Loucy (cell line): ENCODE measurements around the gene BCL2.

Experiments used
- H2AFZ ChIP-seq: fragments of 200-600 bp; sonication (generic); 2 replicates; pipeline ENCODE4 v1.6.0; 2016; ENCODE audit warnings: antibody characterized with exemption, mild to moderate bottlenecking, low read length, moderate library complexity
- H3F3A ChIP-seq: fragments of 200-600 bp; 2 replicates; pipeline ENCODE4 v1.6.0; 2016; ENCODE audit warnings: antibody characterized with exemption, low read depth, mild to moderate bottlenecking
- H3K27me3 ChIP-seq: fragments of 200-600 bp; sonication (generic); 2 replicates; pipeline ENCODE4 v1.6.1; 2014; ENCODE audit warnings: low read length, mild to moderate bottlenecking; ENCODE audit not compliant: insufficient read depth, poor library complexity, severe bottlenecking
- H3K36me3 ChIP-seq: fragments of 200-600 bp; sonication (generic); 2 replicates; pipeline ENCODE4 v1.6.1; 2016; ENCODE audit warnings: low read length; ENCODE audit not compliant: insufficient read depth
- H3K4me1 ChIP-seq: fragments of 200-600 bp; sonication (generic); 2 replicates; pipeline ENCODE4 v1.5.1; 2014; ENCODE audit warnings: low read length, mild to moderate bottlenecking; ENCODE audit not compliant: insufficient read depth, poor library complexity, severe bottlenecking
- H3K4me2 ChIP-seq: fragments of 200-600 bp; sonication (generic); 2 replicates; pipeline ENCODE4 v1.6.0; 2014; ENCODE audit warnings: antibody characterized with exemption, low read length, low read depth, mild to moderate bottlenecking; ENCODE audit not compliant: poor library complexity, severe bottlenecking
- H3K4me3 ChIP-seq: fragments of 200-600 bp; sonication (generic); 2 replicates; pipeline ENCODE4 v1.5.1; 2014; ENCODE audit warnings: low read length, mild to moderate bottlenecking, mixed read lengths; ENCODE audit not compliant: poor library complexity, severe bottlenecking
- H3K79me2 ChIP-seq: fragments of 200-600 bp; sonication (generic); 2 replicates; pipeline ENCODE4 v1.6.1; 2014; ENCODE audit warnings: low read length; ENCODE audit not compliant: insufficient read depth
- H3K9ac ChIP-seq: fragments of 200-600 bp; sonication (generic); 2 replicates; pipeline ENCODE4 v1.6.0; 2014; ENCODE audit warnings: mild to moderate bottlenecking, low read depth, low read length, moderate library complexity; ENCODE audit not compliant: poor library complexity, severe bottlenecking
- H3K9me2 ChIP-seq: fragments of 200-600 bp; sonication (generic); replicated peaks from 2 replicates; pipeline ENCODE4 v1.6.1; 2016; ENCODE audit warnings: low read depth, low read length, mixed read lengths
- H3K9me3 ChIP-seq: fragments of 200-600 bp; sonication (generic); 2 replicates; pipeline ENCODE4 v1.6.1; 2014; ENCODE audit warnings: mild to moderate bottlenecking, antibody characterized with exemption, low read length, low read depth; ENCODE audit not compliant: insufficient read depth
- H4K20me1 ChIP-seq: fragments of 200-600 bp; sonication (generic); 2 replicates; pipeline ENCODE4 v1.6.0; 2014; ENCODE audit warnings: antibody characterized with exemption, low read length, mild to moderate bottlenecking; ENCODE audit not compliant: insufficient read depth, poor library complexity, severe bottlenecking
- CTCF ChIP-seq: fragments of 200-600 bp; sonication (generic); conservative IDR thresholded peaks from 2 replicates; pipeline ENCODE4 v1.5.1; 2014; ENCODE audit warnings: mild to moderate bottlenecking, antibody characterized with exemption, low read length
- EZH2phosphoT487 ChIP-seq: fragments of 200-600 bp; IDR thresholded peaks from 2 replicates; pipeline ENCODE4 v1.6.1; 2018; ENCODE audit warnings: antibody characterized with exemption, mild to moderate bottlenecking, moderate library complexity, borderline replicate concordance

BCL2 gene

GRCh38 chr18:63111671-63112402 lies 207.7 kb downstream of the BCL2 start:
- no peak for TF ChIP-seq EZH2phosphoT487
- TF ChIP-seq CTCF = no peak
- peaks cover 14% of the 10 kb centered on the region for H3F3A ChIP-seq
- no peaks in the 10 kb centered on the region for H3K79me2 ChIP-seq
- H3K36me3 ChIP-seq = no peaks in the 10 kb centered on the region; the same call in 1 of the 2 replicates
- no peak overlapping the region for H2AFZ ChIP-seq
- H3K9me3 ChIP-seq = peaks cover 34% of the 10 kb centered on the region
- peak overlapping the region; percentile 58 for H3K9ac ChIP-seq
- peaks cover 90% of the 10 kb centered on the region for H3K4me1 ChIP-seq
- no peaks in the 10 kb centered on the region for H3K27me3 ChIP-seq
- peak overlapping the region; percentile 47 for H3K4me2 ChIP-seq
- peak overlapping the region; percentile 16 for H3K4me3 ChIP-seq
- H3K9me2 ChIP-seq = no peaks in the 10 kb centered on the region
- H4K20me1 ChIP-seq = no peaks in the 10 kb centered on the region

- Histone ChIP-seq H3K4me2 (no peak overlapping the region), H3K9me2 (no peaks in the 10 kb centered on the region), H3K27me3 (no peaks in the 10 kb centered on the region), H3K79me2 (no peaks in the 10 kb centered on the region), H3K4me1 (peaks cover 83% of the 10 kb centered on the region), H3K4me3 (no peak overlapping the region), H3K36me3 (no peaks in the 10 kb centered on the region; the same call in 1 of the 2 replicates), H2AFZ (no peak overlapping the region), H3K9ac (no peak overlapping the region), H3K9me3 (peaks cover 34% of the 10 kb centered on the region), H3F3A (peaks cover 14% of the 10 kb centered on the region), H4K20me1 (no peaks in the 10 kb centered on the region)
- TF ChIP-seq EZH2phosphoT487 (no peak), CTCF (no peak)
These were observed 209.8 kb downstream of the BCL2 start for GRCh38 chr18:63109802-63110201.

GRCh38 chr18:63109022-63109421 lies 210.5 kb downstream of the BCL2 start:
- Histone ChIP-seq H3K9ac (no peak overlapping the region), H3K36me3 (no peaks in the 10 kb centered on the region; the same call in 1 of the 2 replicates), H3K27me3 (no peaks in the 10 kb centered on the region), H3F3A (peaks cover 14% of the 10 kb centered on the region), H2AFZ (no peak overlapping the region), H3K4me2 (no peak overlapping the region), H3K4me1 (peaks cover 76% of the 10 kb centered on the region), H3K4me3 (no peak overlapping the region), H3K9me3 (peaks cover 34% of the 10 kb centered on the region), H3K9me2 (no peaks in the 10 kb centered on the region), H3K79me2 (no peaks in the 10 kb centered on the region), H4K20me1 (no peaks in the 10 kb centered on the region)
- no peak for TF ChIP-seq CTCF
- no peak for TF ChIP-seq EZH2phosphoT487
